H1 (cell line): ENCODE measurements around the gene TBC1D2. TPM values are rescaled to one million over a fixed set of nuclear protein-coding genes. Genes with fewer than 3 reads are reported as not detected.

Source experiments
- GABPA ChIP-seq: IDR thresholded peaks from 2 replicates; pipeline ENCODE4 v1.6.1; 2011; ENCODE audit warnings: mild to moderate bottlenecking, low read length, moderate library complexity, borderline replicate concordance; ENCODE audit not compliant: insufficient read depth
- HDAC2 ChIP-seq, 2 experiments: fragments of 300-600 bp in 1 of 2; sonication (generic) in 1 of 2; IDR thresholded peaks; 2 replicates each; pipeline ENCODE4 v1.6.1; 2011 to 2012; ENCODE audit warnings: low read depth in 2 of 2, low read length in 2 of 2, mild to moderate bottlenecking in 2 of 2, moderate library complexity in 2 of 2, borderline replicate concordance in 1 of 2, inconsistent platforms in 1 of 2
- HDAC6 ChIP-seq: IDR thresholded peaks from one replicate; pipeline ENCODE4 v1.7.1; 2012; ENCODE audit warnings: low read depth, mild to moderate bottlenecking, inconsistent platforms, low read length, moderate library complexity
- MAFK ChIP-seq: IDR thresholded peaks from 2 replicates; pipeline ENCODE4 v1.6.1; 2012; ENCODE audit warnings: low read depth, mild to moderate bottlenecking, improper control_type of control experiment, low read length
- NANOG ChIP-seq: IDR thresholded peaks from 2 replicates; pipeline ENCODE4 v1.6.1; 2011; ENCODE audit warnings: low read length, low read depth, mild to moderate bottlenecking, inconsistent platforms; ENCODE audit not compliant: insufficient read depth, poor library complexity, severe bottlenecking
- USF2 ChIP-seq: IDR thresholded peaks from 2 replicates; pipeline ENCODE4 v1.6.1; 2011; ENCODE audit warnings: low read length, improper control_type of control experiment
- ZNF274 ChIP-seq: IDR thresholded peaks from 2 replicates; pipeline ENCODE4 v1.7.0; 2012; ENCODE audit warnings: low read length, borderline replicate concordance; ENCODE audit errors: extremely low read depth
- polyA plus RNA-seq, 7 experiments: library from polyadenylated mRNA; depleted of rRNA in 3 of 7; stranded (reverse) in 5 of 7; unstranded in 2 of 7; fragments of >200 nt in 5 of 7; fragments of 200-250 nt in 2 of 7; gene quantifications; 1 replicate in 5 of 7; 2 replicates in 1 of 7; 4 replicates in 1 of 7; pipeline versions ENCODE4 v1.2.1 to v1.2.3, GENCODE V29; 2011 to 2013; ENCODE audit warnings: missing spikeins in 2 of 7, mixed read lengths in 2 of 7
- total RNA-seq: library from RNA; stranded (reverse); fragmentation: NEBNext Ultra II Directional; extraction: Animal tissue kit (Norgen Biotek cat#: 25700); gene quantifications from 2 replicates; pipeline ENCODE4 v1.2.1, GENCODE V29; 2021

TBC1D2 gene
- total and polyA plus RNA-seq, 2 of the 8 experiments (the other 6 are each of a cell fraction or from before 2014, with no cell fraction given) = 7.4 TPM

- TF ChIP-seq ZNF274 (no peak), USF2 (no peak), HDAC2 (IDR thresholded peaks at IDR 0.05; ENCODE audit: borderline replicate concordance in 1 of 2, low read depth in 2 of 2, low read length in 2 of 2) (no peak), HDAC6 (no peak), MAFK (no peak), NANOG (no peak), GABPA (no peak)
These were observed 18.5 kb downstream of the TBC1D2 start (continued) for GRCh38 chr9:98236901-98237487.
